ENCODE data around the gene UBXN11. TPM values are rescaled to one million over a fixed set of nuclear protein-coding genes. Genes with fewer than 3 reads are reported as not detected.

The UBXN11 gene
- total and polyA plus RNA-seq, 11 donors, result 3.7 to 17.2 (median 8.0) TPM

DNA sequence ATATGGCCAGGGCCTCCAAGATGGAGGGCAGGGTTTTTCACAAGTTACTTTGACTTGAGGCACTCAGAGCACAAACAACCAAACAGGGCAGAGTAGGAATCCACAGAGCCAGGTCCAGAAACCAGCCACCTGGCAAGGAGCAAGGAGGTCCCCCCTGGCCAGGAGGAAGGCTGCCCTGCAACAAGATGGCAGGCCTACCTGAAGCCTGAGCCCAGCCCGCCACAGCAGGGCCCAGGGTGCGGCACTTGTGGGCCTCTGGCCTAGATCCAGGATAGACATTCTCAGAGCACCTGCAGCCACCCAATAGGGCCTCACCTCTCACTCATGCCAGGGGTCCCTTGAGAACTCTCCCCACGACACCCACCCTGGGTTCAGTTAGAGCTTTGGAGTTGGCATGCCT is 15.0 kb downstream of the UBXN11 start:
- no peaks in the 10 kb centered on the region for H3K27me3 ChIP-seq
- ATAC-seq, result no peak

DNA sequence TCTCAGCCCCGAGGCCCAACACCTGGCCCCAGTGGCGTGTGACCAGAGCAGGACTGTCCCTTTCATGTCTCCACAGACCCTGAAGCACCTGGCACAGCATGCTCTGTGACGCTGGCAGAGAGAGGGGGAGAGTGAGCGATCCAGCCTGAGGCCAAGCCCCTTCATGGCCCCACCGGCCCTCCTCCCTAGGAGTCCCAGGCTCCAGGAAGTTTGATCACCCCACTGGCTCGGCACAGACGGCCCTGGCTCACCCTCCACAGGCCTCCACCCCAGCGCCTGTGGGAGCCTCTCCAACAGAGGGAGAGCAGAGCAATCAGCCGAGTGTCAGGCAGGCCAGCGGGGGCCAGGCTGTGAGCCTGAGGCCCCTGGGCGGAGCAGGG is 15.6 kb downstream of the UBXN11 start:
- Histone ChIP-seq H3K27ac (peak overlapping the region in 7 of 12 donors; percentile 19 to 98 (median 39)), H3K4me1 (peaks cover 0 to 73% (median 19%) of the 10 kb centered on the region in 12 donors), H3K9me3 (no peaks in the 10 kb centered on the region), H3K36me3 (no peaks in the 10 kb centered on the region), H3K27me3 (no peaks in the 10 kb centered on the region), H3K4me3 (no peak overlapping the region)
- TF ChIP-seq POLR2A (IDR thresholded peaks at IDR 0.05) (no peak), CTCF (IDR thresholded peaks at IDR 0.05) (no peak)
- intact Hi-C loops (cut with DNase I), result no loop called here
- WGBS, 4 donors, result 77 to 86% (median 79%) methylated on average over 11 of the region's 11 CpGs
- peak in 1 of 5 donors; percentile 62 for DNase-seq
- ATAC-seq, result no peak

More for the DNA sequence above, 15.0 kb downstream of the UBXN11 start:
- peaks cover 0 to 3% (median 0%) of the 10 kb centered on the region in 9 donors for H3K36me3 ChIP-seq
- 92 to 100% (median 94%) methylated on average over 3 of the region's 3 CpGs; no CpG with 5 or more reads in 1 of the 4 donors for WGBS, 4 donors
- no peak overlapping the region for H3K4me3 ChIP-seq
- intact Hi-C loops (cut with DNase I), result no loop called here
- peaks cover 0 to 67% (median 14%) of the 10 kb centered on the region in 12 donors for H3K4me1 ChIP-seq
- no peaks in the 10 kb centered on the region for H3K9me3 ChIP-seq
- TF ChIP-seq CTCF (IDR thresholded peaks at IDR 0.05) (no peak), POLR2A (IDR thresholded peaks at IDR 0.05) (no peak)
- H3K27ac ChIP-seq, result peak overlapping the region in 4 of 12 donors; percentile 39 to 98 (median 63)
- no peak for DNase-seq

DNA sequence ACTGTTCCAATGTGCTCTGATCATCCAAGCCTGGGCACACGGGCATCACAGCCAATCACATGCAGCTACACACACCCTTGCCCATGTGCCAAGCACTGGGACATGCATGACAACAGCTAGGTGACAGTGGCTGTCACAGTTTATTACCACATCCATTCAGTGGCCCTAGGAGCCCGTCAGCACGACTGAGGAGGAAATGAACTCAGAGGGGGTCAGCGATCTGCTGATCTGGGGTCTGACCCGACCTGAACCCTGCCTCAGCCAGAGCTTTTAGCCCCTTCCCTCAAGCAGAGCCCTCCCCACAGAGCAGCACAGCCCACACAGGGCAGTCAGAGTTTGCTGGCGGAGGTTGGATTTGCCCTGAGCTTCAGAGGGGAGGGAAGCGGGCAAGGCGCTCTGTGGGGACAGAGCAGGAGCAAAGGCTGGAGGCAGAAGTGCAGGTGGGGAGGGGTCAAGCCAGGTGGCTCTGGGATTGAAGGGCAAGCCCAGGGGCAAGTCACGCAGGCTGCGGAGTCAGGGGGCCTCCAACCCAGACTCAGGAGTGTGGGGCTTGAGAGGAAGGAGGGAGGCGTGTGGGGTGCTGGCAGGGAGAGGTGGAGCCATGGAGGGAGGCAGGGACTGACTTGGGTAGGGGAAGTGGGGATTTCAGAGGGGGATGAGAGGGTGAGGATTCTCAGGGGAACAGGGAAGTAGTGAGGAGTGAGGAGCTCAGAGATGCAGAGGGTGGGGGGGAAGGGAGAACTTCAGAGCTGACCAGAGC is 16.1 kb downstream of the UBXN11 start:
- DNase-seq (no peak), ATAC-seq (peak in 1 of 4 donors; percentile 18)
- peaks cover 2 to 78% (median 23%) of the 10 kb centered on the region in 12 donors for H3K4me1 ChIP-seq
- H3K36me3 ChIP-seq, result no peaks in the 10 kb centered on the region
- no peaks in the 10 kb centered on the region for H3K27me3 ChIP-seq
- no peak for TF ChIP-seq POLR2A (IDR thresholded peaks at IDR 0.05)
- no peak for TF ChIP-seq CTCF (IDR thresholded peaks at IDR 0.05)
- 79 to 85% (median 85%) methylated on average over 10 to 11 of the region's 11 CpGs for WGBS, 4 donors
- H3K9me3 ChIP-seq, result no peaks in the 10 kb centered on the region
- intact Hi-C loops (cut with DNase I), result no loop called here
- peak overlapping the region in 1 of 12 donors; percentile 15 for H3K4me3 ChIP-seq
- peak overlapping the region in 9 of 12 donors; percentile 22 to 98 (median 57) for H3K27ac ChIP-seq

All from heart left ventricle (tissue), 16 donors.